Activated T-cell treated with anti-CD3 and anti-CD28 coated beads for 48 hours (primary cell): ENCODE data around the gene NR2F1-AS1.
"Not testable (repeated sequence)": the region's sequence is repeated elsewhere in the genome, so short reads cannot be mapped to it uniquely, and the experiment has no call there.

Source experiments
- DNase-seq: peaks from one replicate; pipeline ENCODE4 v3.0.0-alpha.2; 2020; ENCODE audit warnings: low read depth

The NR2F1-AS1 gene

DNA sequence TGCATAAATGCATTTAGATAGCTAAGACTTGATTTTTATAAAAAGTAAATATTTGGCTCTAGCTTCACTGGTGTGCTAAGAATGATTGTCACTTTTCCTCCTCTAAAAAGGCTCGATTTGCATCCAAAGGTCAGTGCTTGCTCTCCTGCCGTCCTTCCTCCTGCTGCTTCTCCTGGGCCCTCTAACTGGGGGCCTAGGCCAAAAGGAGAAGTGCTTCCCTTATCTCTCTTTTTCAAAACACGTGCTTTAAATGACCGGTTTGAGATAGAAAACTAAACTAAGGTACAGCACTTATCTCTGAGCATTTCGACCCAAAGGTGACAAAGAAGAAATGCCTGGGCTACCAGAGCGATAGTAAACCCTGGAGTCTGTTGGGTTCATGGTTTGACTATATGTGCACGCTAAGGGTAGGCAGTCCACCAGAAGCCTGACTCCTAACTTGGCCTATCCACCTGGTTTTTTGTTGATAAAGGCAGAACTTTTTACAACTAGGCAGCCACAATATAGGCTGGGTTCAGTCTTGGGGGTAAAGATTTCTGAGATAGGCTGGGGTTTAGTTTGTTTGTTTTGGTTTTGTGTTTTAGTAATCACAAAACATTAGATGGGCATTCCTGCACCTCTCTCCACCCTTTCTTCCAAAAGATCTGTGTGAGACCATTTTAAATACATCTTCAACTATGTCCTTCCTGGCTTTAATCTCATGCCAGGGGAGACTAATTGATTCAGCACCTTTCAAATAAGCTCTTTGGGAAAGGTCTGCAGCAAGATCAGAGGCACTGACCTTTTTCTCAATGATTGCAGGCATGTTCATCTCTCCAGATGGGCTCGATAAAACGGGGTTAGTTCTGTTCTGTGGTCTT, 3.8 kb downstream of the NR2F1-AS1 start:
- DNase-seq, result no peak

DNA sequence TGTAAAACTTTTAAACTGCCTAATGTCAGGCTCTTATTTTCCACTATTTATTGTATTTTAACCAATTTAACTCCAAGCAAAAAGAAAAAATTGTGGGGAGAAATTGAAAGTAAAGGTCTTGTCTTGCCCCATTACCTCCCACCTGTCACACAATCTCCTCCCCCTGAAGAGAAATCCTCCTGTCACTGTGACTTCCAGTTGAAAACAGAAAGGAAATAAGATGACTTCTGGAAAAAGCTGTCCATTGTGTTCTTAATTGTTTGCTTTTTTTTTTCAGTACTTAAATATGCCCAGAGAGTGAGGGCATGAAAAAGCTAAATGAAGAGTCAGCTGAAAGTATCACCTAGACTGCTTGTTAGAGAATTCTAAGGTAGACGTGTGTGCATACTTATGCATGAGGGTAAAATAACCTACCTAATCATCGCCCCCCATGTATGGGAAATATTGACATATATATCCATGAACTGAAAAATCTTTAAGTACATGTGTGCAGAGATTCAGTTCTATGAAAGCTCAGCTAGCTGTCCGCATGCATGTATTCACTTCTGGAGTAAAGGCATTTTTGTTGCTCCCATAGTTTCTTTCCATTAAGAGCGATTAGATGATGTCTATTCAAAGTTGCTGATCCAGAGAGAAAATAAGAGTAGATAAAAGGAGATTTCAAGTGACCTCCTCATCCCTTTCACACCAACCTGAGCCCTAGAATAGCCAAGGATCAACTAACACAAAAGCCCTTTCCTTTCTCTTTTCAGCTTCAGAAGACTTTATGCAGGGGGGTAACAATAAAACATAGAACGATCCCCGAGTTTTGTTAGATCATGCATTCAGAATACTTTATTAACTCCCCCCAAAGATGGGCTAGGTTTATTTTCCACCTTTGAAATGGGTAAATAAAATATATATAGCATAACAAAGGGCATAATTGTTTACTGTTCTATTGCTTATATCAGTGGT, 5.3 kb downstream of the NR2F1-AS1 start:
- DNase-seq, result no peak

DNA sequence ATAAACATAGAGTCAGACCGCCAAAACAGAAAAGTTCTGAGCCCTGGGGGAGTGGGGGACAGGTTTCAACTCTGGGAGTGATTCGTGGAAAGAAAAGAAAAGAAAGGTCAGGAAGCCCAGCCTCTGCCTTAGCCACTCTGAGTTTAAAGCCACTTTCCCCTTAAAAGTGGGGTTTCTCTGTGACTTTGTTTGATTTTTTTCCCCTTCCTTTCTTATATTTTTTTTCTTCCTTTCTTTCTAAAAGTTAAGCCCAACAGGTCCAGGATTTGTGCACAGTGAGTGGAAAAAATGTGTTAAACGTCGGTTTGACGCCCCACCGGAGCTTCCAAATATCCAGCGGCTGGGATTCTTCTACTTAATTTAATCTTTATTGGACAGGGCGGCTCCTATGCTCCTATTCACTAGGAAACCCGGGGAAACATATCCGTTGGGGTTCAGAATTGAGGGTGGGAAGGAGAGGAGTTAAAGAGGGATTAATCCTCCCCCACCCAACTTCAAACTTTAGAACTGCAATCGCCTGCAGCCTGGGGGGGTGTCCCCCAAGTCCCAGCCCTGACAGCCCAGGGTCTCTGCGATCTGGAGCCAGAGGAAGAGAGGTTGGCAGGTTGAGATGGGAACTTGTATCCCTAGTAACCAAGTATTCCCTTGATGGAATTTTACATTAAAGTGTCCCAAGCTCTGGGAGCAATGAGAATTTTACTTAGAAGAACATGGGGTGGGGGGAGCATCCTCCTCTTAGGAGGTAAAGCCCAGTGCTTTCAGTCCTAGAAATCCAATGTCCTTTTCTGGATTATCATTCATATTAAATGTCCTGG, 6.3 kb downstream of the NR2F1-AS1 start:
- DNase-seq, result no peak

GRCh38 chr5:93573354-93574351, 7.4 kb downstream of the NR2F1-AS1 start:
- no peak for DNase-seq

DNA sequence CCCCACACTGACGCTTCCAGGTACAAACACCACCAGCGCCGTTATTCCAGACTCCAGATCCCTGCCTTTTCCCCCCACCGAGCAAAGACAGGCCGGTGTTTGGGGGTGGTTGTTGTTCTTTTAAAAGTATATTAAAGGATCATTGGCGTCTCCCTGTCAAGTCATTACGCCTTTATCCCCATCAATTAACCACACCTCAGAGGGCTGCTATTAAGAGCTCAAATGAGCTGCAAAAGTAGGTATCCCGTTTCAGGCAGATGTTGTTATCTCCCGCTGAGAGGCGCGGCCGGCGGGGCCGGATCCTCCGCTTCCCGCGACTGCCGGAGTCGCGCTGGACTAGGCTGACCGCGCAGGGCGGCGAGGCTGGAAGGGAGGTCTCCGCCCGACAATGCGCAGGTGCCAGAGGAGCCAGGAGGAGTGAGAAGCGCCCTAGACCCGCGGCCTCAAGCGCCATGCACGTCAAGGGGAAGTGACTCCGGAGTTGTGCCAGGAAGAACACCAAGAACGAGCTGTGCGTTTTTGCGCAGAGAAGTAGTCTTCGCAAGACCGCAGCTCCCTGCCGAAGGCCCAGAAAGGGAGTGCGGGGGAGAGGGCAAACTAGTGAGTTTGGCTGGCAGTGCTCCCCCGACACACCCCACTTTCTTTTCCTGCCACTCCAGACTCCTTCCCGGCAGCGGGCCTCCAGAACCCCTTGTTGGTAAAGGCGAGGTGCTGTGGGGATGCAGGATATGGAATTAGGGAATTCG, 8.2 kb downstream of the NR2F1-AS1 start:
- DNase-seq, result no peak

DNA sequence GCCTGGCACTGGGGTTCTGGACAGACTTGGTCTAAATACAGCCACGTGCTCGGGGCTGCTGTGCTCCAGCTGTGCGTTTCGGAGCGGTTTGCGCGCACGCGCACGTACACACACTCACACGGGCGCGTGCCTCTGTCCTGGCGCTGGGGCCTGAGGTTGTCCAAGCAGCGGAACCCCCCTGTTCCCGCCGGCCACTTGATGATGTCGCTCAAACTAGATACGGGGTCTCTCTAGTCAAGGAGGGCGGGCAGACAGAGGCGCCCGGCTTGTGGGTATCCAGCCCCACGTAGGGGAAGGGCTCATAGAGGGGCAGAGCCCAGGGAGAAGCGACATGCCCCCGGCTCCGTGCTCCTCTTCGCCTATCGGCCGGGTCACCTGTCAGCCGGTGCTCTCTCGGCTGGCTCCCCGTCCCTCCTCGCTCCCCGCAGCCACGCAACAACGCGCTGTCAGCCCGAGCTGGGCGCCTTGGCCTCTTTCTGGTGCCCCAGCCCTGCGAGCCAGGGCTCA, 8.9 kb downstream of the NR2F1-AS1 start:
- DNase-seq, result no peak

GRCh38 chr5:93571114-93571949, 9.7 kb downstream of the NR2F1-AS1 start:
- no peak for DNase-seq

GRCh38 chr5:93570294-93571113, 10.5 kb downstream of the NR2F1-AS1 start:
- no peak for DNase-seq

GRCh38 chr5:93569300-93570160, 11.5 kb downstream of the NR2F1-AS1 start:
- no peak for DNase-seq

GRCh38 chr5:93567424-93567823, 13.6 kb downstream of the NR2F1-AS1 start:
- DNase-seq, result no peak

DNA sequence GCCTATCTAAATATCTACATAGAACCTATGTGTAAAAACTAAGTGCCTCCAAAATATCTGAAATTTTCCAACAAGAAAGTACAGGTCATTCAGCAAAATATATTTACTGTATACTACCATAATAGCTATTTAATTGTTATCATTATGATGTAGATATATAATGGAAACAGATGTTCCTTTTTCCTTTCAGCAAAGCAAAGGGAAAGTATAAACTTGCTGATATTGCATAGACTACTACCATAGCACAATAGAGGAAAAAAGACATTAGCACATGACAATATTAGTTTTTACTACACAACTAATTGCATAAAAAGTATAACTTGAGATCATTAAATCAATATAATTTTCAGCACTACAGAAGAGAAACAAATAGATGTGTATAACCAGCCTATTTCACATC, 14.9 kb downstream of the NR2F1-AS1 start:
- DNase-seq, result no peak

DNA sequence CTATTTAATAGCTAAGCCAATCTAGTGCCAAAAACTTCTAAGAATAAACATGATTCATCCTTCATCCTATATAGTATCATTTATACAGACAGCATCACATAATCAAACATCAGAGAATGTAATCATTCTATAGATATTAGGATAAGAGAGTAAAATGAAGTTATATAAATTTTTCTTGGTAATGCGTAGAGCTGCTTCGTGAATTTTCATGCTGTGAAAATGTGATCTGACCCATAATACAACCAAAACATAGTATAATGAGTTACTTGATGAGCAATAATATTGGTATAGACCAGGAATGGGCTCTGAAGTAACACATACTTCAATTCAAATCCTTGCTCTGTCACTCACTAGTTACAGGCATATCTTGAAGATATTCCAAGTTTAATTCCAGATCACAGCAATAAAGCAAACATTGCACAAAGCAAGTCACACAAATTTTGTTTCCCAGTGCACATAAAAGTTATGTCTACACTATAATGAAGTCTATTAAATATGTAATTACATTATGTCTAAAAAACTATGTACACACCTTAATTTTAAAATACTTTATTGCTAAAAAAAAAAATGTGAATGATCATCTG, 23.9 kb downstream of the NR2F1-AS1 start:
- no peak for DNase-seq

DNA sequence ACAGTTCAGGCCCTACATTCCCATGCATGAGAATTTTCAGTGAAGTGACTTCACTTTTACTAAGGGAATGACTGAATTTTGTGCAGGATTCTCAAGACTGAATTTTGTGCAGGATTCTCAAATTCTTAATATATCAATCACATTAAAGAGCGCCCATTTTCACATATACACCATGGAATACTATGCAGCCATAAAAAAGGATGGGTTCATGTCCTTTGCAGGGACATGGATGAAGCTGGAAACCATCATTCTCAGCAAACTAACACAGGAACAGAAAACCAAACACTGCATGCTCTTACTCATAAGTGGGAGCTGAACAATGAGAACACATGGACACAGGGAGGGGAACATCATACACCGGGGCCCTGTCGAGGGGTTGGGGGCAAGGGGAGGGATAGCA, 31.4 kb downstream of the NR2F1-AS1 start:
- DNase-seq, result not testable (repeated sequence)

GRCh38 chr5:93545872-93546271, 35.1 kb downstream of the NR2F1-AS1 start:
- no peak for DNase-seq

- no peak for DNase-seq
Measured at GRCh38 chr5:93532370-93532769, 48.6 kb downstream of the NR2F1-AS1 start.

DNA sequence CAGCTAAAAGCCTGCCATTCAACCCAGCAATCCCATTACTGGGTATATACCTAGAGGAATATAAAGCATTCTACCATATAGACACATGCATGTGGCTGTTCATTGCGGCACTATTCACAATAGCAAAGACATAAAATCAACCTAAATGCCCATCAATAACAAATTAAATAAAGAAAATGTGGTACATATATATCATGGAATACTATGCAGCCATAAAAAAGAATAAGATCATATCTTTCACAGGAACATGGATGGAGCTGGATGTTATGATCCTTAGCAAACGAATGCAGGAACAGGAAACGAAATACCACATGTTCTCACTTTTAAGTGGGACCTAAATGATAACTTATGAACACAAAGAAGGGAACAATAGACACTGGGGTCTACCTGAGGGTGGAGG, 59.2 kb downstream of the NR2F1-AS1 start:
- not testable (repeated sequence) for DNase-seq

GRCh38 chr5:93519740-93520139, 61.3 kb downstream of the NR2F1-AS1 start:
- no peak for DNase-seq
